ENCODE data around the gene CLCN7. TPM values are rescaled to one million over a fixed set of nuclear protein-coding genes. Genes with fewer than 3 reads are reported as not detected.

CLCN7 gene
- total and polyA plus RNA-seq, 2 of the 4 experiments (the other 2 are of a cell fraction) = 10.8 to 45.2 TPM

DNA sequence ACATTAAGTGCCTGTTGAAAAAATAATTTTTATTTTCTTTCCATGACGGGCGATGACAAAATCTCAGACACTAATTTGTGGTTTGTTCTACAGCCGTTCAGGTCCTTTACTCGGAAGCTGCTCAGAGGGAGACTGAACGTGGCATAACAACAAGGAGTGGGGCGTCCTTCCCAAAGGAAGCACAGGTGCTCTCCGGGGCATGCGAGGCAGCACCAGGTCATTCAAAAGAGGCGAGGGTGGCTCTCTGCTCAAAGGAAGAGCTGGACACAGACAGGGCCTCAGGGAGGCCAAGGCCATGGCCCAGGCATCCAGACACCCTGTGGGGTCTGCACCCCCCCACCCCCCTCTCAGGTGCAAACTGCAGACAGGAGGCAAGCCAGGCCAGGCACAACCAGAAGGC, 76.5 kb downstream of the CLCN7 start:
- in situ Hi-C loops (cut with MboI; ENCODE audit: low sequenced_read_pairs) = no loop called here
- H2BK5ac ChIP-seq (ENCODE audit: low read depth, low read length, poor library complexity, severe bottlenecking) = no peak overlapping the region

More for the DNA sequence above, 76.5 kb downstream of the CLCN7 start:
- H2AK9ac ChIP-seq (replicated peaks; ENCODE audit: low read depth, low read length, poor library complexity) = no peak overlapping the region
- ATAC-seq (ENCODE audit: low read depth) = no peak
- no peaks in the 10 kb centered on the region for H4K20me1 ChIP-seq (ENCODE audit: insufficient read depth, low read length)
- H3K36me3 ChIP-seq (ENCODE audit: control insufficient read depth, insufficient read depth, low read length) = peaks cover 46% of the 10 kb centered on the region
- dilution Hi-C loops (cut with HindIII; ENCODE audit: low sequenced_read_pairs, unreplicated experiment) (no loop called here), intact Hi-C loops (cut with micrococcal nuclease) (no loop called here)
- H4K5ac ChIP-seq (ENCODE audit: low read depth, low read length) = no peak overlapping the region
- no peak overlapping the region for H3K9ac ChIP-seq (ENCODE audit: low read depth, low read length)
- H2AK5ac ChIP-seq (ENCODE audit: low read depth, low read length) = no peak overlapping the region
- POLR2A ChIA-PET (ENCODE audit: unreplicated experiment) = no interaction called here
- H3K9me1 ChIP-seq (ENCODE audit: insufficient read depth, low read length) = no peaks in the 10 kb centered on the region
- no peak overlapping the region for H3K14ac ChIP-seq (replicated peaks; ENCODE audit: low read depth, low read length)
- no peak overlapping the region for H3K4ac ChIP-seq (ENCODE audit: low read depth, low read length)
- no peak for TF ChIP-seq POLR2A (IDR thresholded peaks at IDR 0.05; ENCODE audit: low read depth, low read length)
- TF ChIP-seq, protein P1, sequence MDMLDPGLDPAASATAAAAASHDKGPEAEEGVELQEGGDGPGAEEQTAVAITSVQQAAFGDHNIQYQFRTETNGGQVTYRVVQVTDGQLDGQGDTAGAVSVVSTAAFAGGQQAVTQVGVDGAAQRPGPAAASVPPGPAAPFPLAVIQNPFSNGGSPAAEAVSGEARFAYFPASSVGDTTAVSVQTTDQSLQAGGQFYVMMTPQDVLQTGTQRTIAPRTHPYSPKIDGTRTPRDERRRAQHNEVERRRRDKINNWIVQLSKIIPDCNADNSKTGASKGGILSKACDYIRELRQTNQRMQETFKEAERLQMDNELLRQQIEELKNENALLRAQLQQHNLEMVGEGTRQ (IDR thresholded peaks at IDR 0.05; ENCODE audit: low read depth, low read length) = no peak
- no peak for TF ChIP-seq NFE2L2 (IDR thresholded peaks at IDR 0.05; ENCODE audit: low read depth, low read length)
- TF ChIP-seq FOS (IDR thresholded peaks at IDR 0.05; ENCODE audit: low read depth, low read length) = no peak
- no peak for TF ChIP-seq MAFK (IDR thresholded peaks at IDR 0.05; ENCODE audit: low read depth, low read length)
- no peak for TF ChIP-seq MXI1 (IDR thresholded peaks at IDR 0.05; ENCODE audit: borderline replicate concordance, low read depth, low read length)
- TF ChIP-seq MAZ (IDR thresholded peaks at IDR 0.05; ENCODE audit: borderline replicate concordance, low read depth, low read length) = no peak
- TF ChIP-seq, protein P2, sequence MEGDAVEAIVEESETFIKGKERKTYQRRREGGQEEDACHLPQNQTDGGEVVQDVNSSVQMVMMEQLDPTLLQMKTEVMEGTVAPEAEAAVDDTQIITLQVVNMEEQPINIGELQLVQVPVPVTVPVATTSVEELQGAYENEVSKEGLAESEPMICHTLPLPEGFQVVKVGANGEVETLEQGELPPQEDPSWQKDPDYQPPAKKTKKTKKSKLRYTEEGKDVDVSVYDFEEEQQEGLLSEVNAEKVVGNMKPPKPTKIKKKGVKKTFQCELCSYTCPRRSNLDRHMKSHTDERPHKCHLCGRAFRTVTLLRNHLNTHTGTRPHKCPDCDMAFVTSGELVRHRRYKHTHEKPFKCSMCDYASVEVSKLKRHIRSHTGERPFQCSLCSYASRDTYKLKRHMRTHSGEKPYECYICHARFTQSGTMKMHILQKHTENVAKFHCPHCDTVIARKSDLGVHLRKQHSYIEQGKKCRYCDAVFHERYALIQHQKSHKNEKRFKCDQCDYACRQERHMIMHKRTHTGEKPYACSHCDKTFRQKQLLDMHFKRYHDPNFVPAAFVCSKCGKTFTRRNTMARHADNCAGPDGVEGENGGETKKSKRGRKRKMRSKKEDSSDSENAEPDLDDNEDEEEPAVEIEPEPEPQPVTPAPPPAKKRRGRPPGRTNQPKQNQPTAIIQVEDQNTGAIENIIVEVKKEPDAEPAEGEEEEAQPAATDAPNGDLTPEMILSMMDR (conservative IDR thresholded peaks at IDR 0.05; ENCODE audit: low read depth, low read length) = no peak
- TF ChIP-seq RFX5 (IDR thresholded peaks at IDR 0.05; ENCODE audit: low read depth, low read length) = no peak
- TF ChIP-seq CHD1 (IDR thresholded peaks at IDR 0.05; ENCODE audit: low read depth, low read length) = no peak
- no peak for TF ChIP-seq SMC3 (IDR thresholded peaks at IDR 0.05; ENCODE audit: low read depth, low read length)
- TF ChIP-seq CEBPB (IDR thresholded peaks at IDR 0.05; ENCODE audit: low read depth, low read length) = no peak
- no peak for TF ChIP-seq RCOR1 (IDR thresholded peaks at IDR 0.05; ENCODE audit: insufficient replicate concordance, low read length)
- TF ChIP-seq RAD21 (IDR thresholded peaks at IDR 0.05; ENCODE audit: low read length) = no peak
- no peak for TF ChIP-seq BHLHE40 (IDR thresholded peaks at IDR 0.05; ENCODE audit: low read depth, low read length)
- TF ChIP-seq, protein P3, sequence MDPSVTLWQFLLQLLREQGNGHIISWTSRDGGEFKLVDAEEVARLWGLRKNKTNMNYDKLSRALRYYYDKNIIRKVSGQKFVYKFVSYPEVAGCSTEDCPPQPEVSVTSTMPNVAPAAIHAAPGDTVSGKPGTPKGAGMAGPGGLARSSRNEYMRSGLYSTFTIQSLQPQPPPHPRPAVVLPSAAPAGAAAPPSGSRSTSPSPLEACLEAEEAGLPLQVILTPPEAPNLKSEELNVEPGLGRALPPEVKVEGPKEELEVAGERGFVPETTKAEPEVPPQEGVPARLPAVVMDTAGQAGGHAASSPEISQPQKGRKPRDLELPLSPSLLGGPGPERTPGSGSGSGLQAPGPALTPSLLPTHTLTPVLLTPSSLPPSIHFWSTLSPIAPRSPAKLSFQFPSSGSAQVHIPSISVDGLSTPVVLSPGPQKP (IDR thresholded peaks at IDR 0.05; ENCODE audit: borderline replicate concordance, low read depth, low read length) = no peak
- no peak overlapping the region for H2AFZ ChIP-seq (replicated peaks; ENCODE audit: low read length, poor library complexity)
- H3K79me1 ChIP-seq (ENCODE audit: low read depth in 1 of 2, low read length in 2 of 2) = no peaks in the 10 kb centered on the region
- no peak overlapping the region for H2BK20ac ChIP-seq (ENCODE audit: low read depth, low read length)
- H2BK15ac ChIP-seq (ENCODE audit: low read depth, low read length) = no peak overlapping the region
- H3K23ac ChIP-seq (ENCODE audit: low read depth, low read length) = no peak overlapping the region
- H3K4me3 ChIP-seq (ENCODE audit: insufficient read depth, low read depth, low read length) = no peak overlapping the region
- 95% methylated on average over 7 of the region's 9 CpGs; no CpG with 5 or more reads in 1 of the 2 experiments for WGBS, 2 experiments (ENCODE audit: extremely low coverage in 2 of 2, insufficient read length in 1 of 2)
- H3K27me3 ChIP-seq (ENCODE audit: control insufficient read depth, insufficient read depth, low read length) = no peaks in the 10 kb centered on the region
- no peaks in the 10 kb centered on the region for H3K9me3 ChIP-seq (ENCODE audit: control insufficient read depth, insufficient read depth, low read length)
- no peak overlapping the region for H3K56ac ChIP-seq (ENCODE audit: extremely low read depth, insufficient read depth, low read length)
- H4K8ac ChIP-seq (ENCODE audit: low read depth in 2 of 2, low read length in 2 of 2) = no peak overlapping the region
- no peak overlapping the region for H3K18ac ChIP-seq (ENCODE audit: low read depth, low read length)
- H2BK120ac ChIP-seq (ENCODE audit: low read depth, low read length) = no peak overlapping the region
- H3K4me1 ChIP-seq (ENCODE audit: control insufficient read depth, insufficient read depth, low read length) = no peaks in the 10 kb centered on the region
- H3K27ac ChIP-seq (ENCODE audit: insufficient read depth, low read length) = no peak overlapping the region
- H3K4me2 ChIP-seq (ENCODE audit: low read depth, low read length) = no peak overlapping the region
- CTCF ChIA-PET = no interaction called here
- H4K91ac ChIP-seq (ENCODE audit: insufficient read depth, low read depth, low read length) = no peak overlapping the region
- BruUV-seq (replicated peaks) = no TSS peak
- no peak for DNase-seq

Data from IMR-90 (cell line).